Erythroblast (primary cell): ENCODE measurements around the gene RAMACL.

ENCODE experiments used
- GATA1 ChIP-seq: IDR thresholded peaks from 2 replicates; pipeline ENCODE4 v1.6.1; 2011; ENCODE audit warnings: low read depth, mild to moderate bottlenecking, control low read depth, low read length, moderate library complexity
- POLR2A ChIP-seq: IDR thresholded peaks from 2 replicates; pipeline ENCODE4 v1.6.1; 2011; ENCODE audit warnings: mild to moderate bottlenecking, low read length

DNA sequence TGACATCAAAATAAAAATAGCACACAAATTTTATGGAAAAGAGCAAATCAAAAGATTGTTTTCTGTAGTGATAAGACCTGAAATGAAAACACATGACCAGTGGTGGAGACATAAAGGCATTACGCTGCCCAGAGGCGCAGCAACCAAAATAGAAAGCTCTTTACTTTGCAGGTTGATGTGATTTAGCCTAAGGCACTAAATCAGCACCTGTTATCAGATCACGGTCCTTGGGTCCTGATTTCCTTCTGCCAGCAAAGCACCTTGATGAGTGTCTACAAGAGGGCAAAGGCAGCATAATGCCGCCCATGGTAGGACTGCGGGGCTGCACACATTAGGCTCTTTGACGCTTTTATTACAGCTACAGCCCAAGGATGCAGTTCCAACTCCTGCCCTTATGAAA lies 19.3 kb upstream of the RAMACL start:
- TF ChIP-seq POLR2A (no peak), GATA1 (no peak)
